Smooth muscle cell of the umbilical artery (primary cell): ENCODE measurements around the gene TMEM201. TPM values are rescaled to one million over a fixed set of nuclear protein-coding genes. Genes with fewer than 3 reads are reported as not detected.

Experiments
- total RNA-seq: library from RNA; depleted of rRNA; stranded (reverse); fragments of >200 nt; gene quantifications from 2 replicates; pipeline ENCODE4 v1.2.3, GENCODE V29; 2014

The TMEM201 gene
- total RNA-seq, result 3.6 and 8.1 TPM in 2 replicates

DNA sequence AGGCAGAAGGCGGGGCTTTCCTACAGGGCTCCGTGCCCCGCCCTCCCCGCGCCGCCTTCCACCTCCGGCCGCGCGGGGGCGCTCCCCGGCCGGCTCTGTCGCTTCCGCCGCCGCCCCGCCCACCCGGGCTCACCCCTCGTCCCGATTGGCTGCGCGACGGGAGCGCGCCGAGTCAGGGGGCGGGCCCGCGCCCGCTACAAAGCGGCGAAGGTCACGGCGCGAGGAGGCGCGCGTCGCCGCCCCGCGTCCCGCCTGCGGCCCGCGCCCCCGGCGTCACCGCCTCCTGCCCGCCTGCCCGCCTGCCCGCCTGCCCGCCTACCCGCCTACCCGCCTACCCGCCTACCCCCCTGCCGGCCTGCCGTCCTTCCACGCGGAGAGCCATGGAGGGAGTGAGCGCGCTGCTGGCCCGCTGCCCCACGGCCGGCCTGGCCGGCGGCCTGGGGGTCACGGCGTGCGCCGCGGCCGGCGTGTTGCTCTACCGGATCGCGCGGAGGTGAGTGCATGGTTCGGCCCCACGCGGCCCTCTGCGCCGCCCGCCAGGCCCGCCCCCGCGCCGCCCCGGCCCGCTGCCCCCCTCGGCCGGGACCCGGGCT lies at the start of gene TMEM201:
TMEM201 (plus strand) TSS at position 361 of the 593 bp plus-strand sequence; CDS start at position 381, 20 bp downstream.

GRCh38 chr1:9539165-9539828 lies 49.4 kb upstream of the TMEM201 start, which contains the start of gene SLC25A33:
Gene SLC25A33 (plus strand): TSS chr1:9539465. CDS start chr1:9539692, 227 bp downstream.

GRCh38 chr1:9651565-9652378 lies 63.1 kb downstream of the TMEM201 start, which contains the start of gene PIK3CD:
Gene PIK3CD (plus strand): TSS chr1:9651731. CDS start chr1:9710456, 58,725 bp downstream.

Other genes with a start within 250 kb of the TMEM201 start
- gene SLC25A33, start 49.4 kb upstream of the TMEM201 start, total RNA-seq, result 6.2 and 7.1 TPM in 2 replicates
- 5.3 and 14.6 TPM in 2 replicates for gene PIK3CD, start 62.8 kb downstream of the TMEM201 start, total RNA-seq
- gene CLSTN1, start 235.1 kb downstream of the TMEM201 start, total RNA-seq, result 167 and 210 TPM in 2 replicates